ENCODE results near the gene HIVEP3. TPM values are rescaled to one million over a fixed set of nuclear protein-coding genes. Genes with fewer than 3 reads are reported as not detected.

The HIVEP3 gene
- total and polyA plus RNA-seq, 8 donors = 1.8 to 65.3 (median 3.8) TPM

GRCh38 chr1:41647221-41648135 is 271.2 kb downstream of the HIVEP3 start:
- Histone ChIP-seq H3K27me3 (no peaks in the 10 kb centered on the region), H3K9me3 (no peaks in the 10 kb centered on the region), H3K27ac (no peak overlapping the region), H3K36me3 (no peaks in the 10 kb centered on the region), H3K4me3 (no peak overlapping the region), H3K4me1 (peaks cover 0 to 9% (median 9%) of the 10 kb centered on the region in 4 donors)
- 85 to 94% (median 91%) methylated on average over 2 to 4 of the region's 4 CpGs for WGBS, 5 donors
- TF ChIP-seq EP300 (IDR thresholded peaks at IDR 0.05) = no peak
- TF ChIP-seq POLR2AphosphoS5 (IDR thresholded peaks at IDR 0.05) = no peak
- no peak for TF ChIP-seq POLR2A (IDR thresholded peaks at IDR 0.05)
- TF ChIP-seq, protein P1, sequence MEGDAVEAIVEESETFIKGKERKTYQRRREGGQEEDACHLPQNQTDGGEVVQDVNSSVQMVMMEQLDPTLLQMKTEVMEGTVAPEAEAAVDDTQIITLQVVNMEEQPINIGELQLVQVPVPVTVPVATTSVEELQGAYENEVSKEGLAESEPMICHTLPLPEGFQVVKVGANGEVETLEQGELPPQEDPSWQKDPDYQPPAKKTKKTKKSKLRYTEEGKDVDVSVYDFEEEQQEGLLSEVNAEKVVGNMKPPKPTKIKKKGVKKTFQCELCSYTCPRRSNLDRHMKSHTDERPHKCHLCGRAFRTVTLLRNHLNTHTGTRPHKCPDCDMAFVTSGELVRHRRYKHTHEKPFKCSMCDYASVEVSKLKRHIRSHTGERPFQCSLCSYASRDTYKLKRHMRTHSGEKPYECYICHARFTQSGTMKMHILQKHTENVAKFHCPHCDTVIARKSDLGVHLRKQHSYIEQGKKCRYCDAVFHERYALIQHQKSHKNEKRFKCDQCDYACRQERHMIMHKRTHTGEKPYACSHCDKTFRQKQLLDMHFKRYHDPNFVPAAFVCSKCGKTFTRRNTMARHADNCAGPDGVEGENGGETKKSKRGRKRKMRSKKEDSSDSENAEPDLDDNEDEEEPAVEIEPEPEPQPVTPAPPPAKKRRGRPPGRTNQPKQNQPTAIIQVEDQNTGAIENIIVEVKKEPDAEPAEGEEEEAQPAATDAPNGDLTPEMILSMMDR (IDR thresholded peaks at IDR 0.05) = no peak
- DNase-seq = no peak
- intact Hi-C loops (cut with DNase I; ENCODE audit: low total_unique reads) = no loop called here

GRCh38 chr1:41646186-41646585 is 272.5 kb downstream of the HIVEP3 start:
- Histone ChIP-seq H3K27me3 (no peaks in the 10 kb centered on the region), H3K4me3 (no peak overlapping the region), H3K4me1 (peaks cover 0 to 9% (median 9%) of the 10 kb centered on the region in 4 donors), H3K9me3 (no peaks in the 10 kb centered on the region), H3K27ac (no peak overlapping the region), H3K36me3 (no peaks in the 10 kb centered on the region)
- TF ChIP-seq, protein P1 (IDR thresholded peaks at IDR 0.05) = no peak
- TF ChIP-seq EP300 (IDR thresholded peaks at IDR 0.05) (no peak), POLR2AphosphoS5 (IDR thresholded peaks at IDR 0.05) (no peak), POLR2A (IDR thresholded peaks at IDR 0.05) (no peak)
- 90 to 98% (median 97%) methylated on average over 4 of the region's 4 CpGs for WGBS, 5 donors
- DNase-seq = no peak
- intact Hi-C loops (cut with DNase I; ENCODE audit: low total_unique reads) = no loop called here

- WGBS, 5 donors = 92 to 100% (median 96%) methylated on average over 2 of the region's 2 CpGs
- H3K4me3 ChIP-seq = no peak overlapping the region
- no peak for DNase-seq
- peaks cover 0 to 8% (median 7%) of the 10 kb centered on the region in 4 donors for H3K4me1 ChIP-seq
- TF ChIP-seq POLR2A (IDR thresholded peaks at IDR 0.05) (no peak), POLR2AphosphoS5 (IDR thresholded peaks at IDR 0.05) (no peak)
- H3K9me3 ChIP-seq = no peaks in the 10 kb centered on the region
- no peaks in the 10 kb centered on the region for H3K36me3 ChIP-seq
- intact Hi-C loops (cut with DNase I; ENCODE audit: low total_unique reads) = no loop called here
- H3K27me3 ChIP-seq = no peaks in the 10 kb centered on the region
- H3K27ac ChIP-seq = no peak overlapping the region
These were observed 273.7 kb downstream of the HIVEP3 start for GRCh38 chr1:41645062-41645461.

GRCh38 chr1:41642922-41643821 is 275.6 kb downstream of the HIVEP3 start:
- DNase-seq = no peak
- Histone ChIP-seq H3K4me1 (no peaks in the 10 kb centered on the region), H3K36me3 (no peaks in the 10 kb centered on the region), H3K27me3 (no peaks in the 10 kb centered on the region), H3K27ac (no peak overlapping the region), H3K9me3 (no peaks in the 10 kb centered on the region), H3K4me3 (no peak overlapping the region)
- intact Hi-C loops (cut with DNase I; ENCODE audit: low total_unique reads) = no loop called here
- no peak for TF ChIP-seq POLR2AphosphoS5 (IDR thresholded peaks at IDR 0.05)
- TF ChIP-seq EP300 (IDR thresholded peaks at IDR 0.05) = no peak
- no peak for TF ChIP-seq POLR2A (IDR thresholded peaks at IDR 0.05)
- TF ChIP-seq, protein P1 (IDR thresholded peaks at IDR 0.05) = no peak
- WGBS, 5 donors = 90 to 93% (median 91%) methylated on average over 13 of the region's 13 CpGs
